GM18499 (cell line): ENCODE measurements around the gene FAM110D.

Experiments used
- ATAC-seq: cut with Tn5 transposase; IDR thresholded peaks from one replicate; pipeline ENCODE4 v1.9.1; 2021; ENCODE audit warnings: moderate number of reproducible peaks; ENCODE audit not compliant: insufficient read depth, unreplicated experiment

Gene FAM110D

DNA sequence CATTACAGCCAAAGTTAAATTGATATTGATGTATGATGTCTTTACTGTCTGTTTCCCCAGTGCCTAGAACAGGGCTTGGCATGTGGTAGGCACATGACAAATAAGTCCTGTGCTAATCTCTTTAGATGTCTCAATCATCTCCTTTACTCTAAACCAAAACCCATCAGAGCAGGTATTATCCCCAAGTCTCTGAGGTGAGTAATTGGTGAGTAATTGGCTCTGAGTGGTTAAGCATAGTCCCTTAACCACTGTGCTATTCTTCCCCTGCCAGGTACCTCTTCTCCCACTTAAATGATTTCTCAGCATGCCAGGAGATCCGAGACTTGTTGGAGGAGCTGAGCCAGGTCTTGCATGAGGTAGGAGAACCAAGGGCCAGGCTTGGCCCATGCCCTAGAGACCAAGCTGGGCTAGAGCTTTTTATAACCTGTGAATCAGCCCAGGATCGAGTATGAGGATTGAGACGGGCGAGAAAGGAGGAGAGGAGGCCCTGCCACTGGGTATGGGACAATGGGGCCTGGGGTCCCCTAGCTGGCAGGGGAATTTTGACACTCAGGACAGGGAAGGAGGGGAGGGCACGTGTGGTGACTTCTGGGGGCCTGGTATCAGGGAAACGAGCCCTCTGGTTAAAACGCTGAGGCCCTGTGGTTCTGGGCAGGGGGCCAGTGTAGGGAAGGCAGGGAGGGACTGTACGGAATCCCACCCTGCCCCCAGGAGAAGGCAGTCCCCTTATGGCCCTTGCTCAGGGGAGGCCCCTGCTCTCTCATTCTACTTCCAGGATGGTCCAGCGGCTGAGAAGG lies 22.9 kb downstream of the FAM110D start:
- no peak for ATAC-seq

DNA sequence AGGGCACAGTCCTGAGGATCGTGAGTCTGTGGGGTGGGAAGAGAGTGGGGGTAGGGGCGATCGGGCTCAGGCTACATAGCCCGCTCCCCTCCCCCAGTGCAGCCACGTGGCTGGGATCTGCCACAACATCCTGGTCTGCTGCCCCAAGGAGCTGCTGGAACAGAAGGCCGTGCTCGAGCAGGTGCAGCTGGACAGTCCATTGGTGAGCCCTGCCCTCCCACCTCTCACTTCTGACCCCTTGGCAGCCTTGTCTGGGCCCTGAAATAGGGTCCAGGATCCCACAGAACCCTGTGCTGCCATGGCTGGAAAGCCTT lies 23.5 kb downstream of the FAM110D start:
- ATAC-seq = no peak

DNA sequence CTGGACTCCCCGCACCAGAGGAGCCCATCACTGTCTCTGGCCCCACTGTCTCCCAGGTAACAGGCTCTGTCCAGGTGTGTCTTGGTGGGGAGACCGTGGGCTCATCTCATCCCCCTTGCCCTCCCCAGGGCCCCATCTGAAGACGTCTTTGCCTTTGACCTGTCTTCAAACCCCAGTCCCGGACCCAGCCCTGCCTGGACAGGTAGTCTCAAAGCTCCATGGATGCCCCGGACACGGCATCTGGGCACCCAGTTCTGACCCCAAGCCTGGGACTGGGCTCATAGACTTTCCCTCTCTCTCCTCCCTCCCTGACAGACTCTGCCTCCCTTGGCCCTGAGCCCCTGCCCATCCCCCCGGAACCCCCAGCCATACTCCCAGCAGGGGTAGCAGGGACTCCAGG lies 25.2 kb downstream of the FAM110D start:
- ATAC-seq = no peak

DNA sequence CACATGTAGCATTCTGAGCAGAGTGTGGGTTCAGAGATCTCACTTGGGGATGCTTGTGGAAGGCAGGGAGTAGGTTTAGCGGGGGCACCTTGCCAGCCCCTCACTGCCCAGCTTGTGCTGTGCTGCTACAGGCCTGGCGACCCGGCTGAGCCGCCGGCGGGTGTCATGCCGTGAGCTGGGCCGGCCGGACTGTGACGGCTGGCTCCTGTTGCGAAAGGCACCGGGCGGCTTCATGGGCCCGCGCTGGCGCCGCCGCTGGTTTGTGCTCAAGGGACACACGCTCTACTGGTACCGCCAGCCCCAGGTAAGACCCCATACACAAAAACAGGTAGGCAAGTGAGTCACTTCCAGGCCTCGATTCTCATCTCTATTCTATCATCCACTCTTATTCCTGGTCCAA lies 26.0 kb downstream of the FAM110D start:
- ATAC-seq = no peak

DNA sequence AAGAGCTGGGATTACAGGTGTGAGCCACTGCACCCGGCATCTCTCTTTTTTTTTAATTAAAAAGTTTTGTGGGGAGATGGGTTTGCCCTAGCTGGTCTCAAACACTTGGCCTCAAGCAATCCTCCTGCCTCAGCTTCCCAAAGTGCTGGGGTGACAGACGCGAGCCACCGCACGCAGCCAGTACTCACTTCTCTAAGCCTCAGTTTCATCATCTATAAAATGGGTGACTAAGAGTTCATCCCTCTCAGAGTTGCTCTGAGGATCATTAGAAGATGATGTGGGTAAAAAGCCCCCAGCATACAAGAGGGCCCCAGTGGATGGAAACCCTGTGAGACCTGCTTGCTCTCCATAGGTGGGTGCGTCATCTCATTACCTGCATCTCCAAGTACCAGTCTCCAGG lies 29.0 kb downstream of the FAM110D start:
- no peak for ATAC-seq

DNA sequence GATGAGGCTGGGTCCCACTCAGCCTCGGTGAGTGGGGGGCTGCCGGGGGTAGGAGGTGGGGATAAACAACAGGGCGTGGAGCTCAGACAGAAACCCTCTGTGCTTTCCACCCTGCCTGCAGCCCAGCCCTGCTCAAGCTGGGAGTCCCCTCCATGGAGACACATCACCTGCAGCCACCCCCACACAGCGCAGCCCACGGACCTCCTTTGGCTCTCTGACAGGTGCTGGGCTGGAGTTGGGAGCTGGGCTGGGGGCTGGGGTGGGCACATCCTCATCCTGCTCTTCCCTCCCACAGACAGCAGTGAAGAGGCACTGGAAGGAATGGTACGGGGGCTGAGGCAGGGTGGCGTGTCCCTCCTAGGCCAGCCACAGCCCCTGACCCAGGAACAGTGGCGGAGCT lies 29.6 kb downstream of the FAM110D start:
- ATAC-seq = no peak

DNA sequence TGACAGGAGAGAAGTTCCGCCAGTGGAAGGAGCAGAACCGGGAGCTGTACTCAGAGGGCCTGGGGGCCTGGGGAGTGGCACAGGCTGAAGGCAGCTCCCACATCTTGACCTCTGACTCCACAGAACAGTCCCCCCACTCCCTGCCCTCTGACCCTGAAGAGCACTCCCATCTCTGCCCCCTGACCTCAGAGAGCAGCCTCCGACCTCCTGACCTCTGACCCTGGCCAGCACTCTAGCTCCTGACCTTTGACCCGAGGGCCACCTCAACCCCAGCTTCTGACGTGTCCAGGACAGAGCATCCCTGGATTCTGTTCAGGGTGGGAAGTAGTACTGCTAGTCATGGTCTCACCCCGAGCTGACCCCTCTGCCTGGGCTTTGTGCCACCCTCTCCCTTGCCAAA lies 30.5 kb downstream of the FAM110D start:
- ATAC-seq = no peak

DNA sequence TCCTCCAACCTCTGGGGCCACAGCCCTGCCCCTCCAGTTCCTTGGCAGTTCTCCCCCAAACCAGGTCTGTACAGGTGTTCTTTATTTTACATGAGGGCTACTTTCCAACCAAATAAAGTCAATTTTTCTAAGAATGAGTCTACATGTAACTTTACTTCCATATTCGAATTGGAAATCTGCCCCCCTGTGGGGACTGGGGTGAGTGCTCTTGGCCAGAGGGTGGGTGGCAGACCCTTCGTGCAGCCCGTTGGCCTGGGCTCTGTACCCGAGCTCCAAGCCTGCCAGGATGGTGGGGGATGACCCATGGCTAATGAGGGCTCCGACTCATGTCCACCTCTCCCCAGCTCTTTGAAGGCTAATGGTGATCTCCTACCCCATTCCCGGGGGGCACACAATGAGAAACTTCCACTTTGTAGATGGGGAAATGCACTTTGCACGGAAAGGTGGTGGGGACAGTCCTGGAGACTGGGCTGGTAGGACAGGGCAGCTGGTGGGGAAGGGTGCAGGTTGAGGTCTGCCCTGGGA lies 30.9 kb downstream of the FAM110D start:
- ATAC-seq = no peak

DNA sequence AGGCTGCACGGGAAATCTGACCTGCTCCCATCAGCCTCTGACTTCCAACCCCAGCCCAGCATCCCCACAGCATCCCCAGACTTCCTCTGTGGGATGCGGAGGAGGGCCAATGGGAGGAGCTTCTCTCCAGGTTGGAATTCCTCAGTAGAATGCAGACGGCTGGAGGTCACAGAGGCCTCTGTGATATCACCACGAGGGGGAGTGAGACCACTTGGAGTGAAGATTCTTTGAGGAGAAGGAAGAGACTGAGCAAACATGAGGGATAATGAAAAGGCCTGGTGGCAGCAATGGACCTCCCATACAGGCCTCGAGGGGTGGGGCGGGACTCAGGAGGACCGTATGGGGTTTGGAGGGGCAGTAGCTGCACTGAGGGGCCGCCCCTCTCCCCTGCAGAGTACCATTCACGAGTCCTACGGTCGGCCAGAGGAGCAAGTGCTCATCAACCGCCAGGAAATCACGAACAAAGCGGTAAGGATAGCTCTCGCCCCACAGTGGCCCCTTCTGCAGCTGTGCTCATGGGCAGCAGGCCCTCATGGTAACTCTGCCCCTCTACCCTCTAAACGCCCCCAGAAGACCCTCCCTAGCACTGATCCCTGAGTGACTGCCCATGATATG lies 31.6 kb downstream of the FAM110D start, which contains the start of gene CATSPER4:
Gene CATSPER4, plus strand, starts transcription at position 230 of the 615 bp plus-strand sequence. Its CDS starts 26 bp downstream, at position 256.
- ATAC-seq = no peak

DNA sequence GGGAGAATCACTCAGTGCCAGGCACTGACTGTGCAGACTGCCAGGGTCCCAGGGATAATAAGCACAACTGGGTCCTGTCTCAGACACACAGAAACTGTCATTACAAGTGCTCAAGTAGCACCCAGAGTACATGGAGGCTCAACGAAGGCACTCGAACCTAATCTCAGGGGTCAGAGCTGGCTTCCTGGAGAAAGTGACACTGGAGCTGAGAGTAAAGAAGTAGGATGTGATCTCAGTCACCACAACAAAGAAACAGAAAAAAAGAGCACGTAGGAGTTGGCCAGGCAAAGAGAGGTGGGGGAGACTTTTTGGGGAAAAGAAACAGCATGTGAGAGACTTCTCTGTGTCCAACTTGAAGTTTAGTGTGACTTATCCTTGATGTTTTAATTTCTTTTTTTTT lies 32.9 kb downstream of the FAM110D start:
- ATAC-seq = no peak

DNA sequence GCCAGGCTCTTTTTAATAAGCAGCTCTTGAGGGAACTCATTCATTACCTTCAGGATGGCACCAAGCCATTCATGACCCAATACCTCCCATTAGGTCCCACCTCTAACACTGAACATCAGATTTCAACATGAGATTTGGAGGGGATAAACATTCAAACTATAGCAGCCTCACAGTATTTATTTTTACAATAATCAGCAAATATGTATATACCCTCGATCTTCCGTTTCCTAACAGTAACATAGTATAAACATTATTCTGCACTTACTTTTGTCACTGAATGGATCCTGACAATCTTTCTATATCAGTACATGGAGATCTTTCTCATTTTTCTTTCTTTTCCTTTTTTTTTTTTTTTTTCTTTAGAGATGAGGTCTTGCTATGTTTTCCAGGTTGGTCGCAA lies 36.9 kb downstream of the FAM110D start:
- ATAC-seq = no peak

DNA sequence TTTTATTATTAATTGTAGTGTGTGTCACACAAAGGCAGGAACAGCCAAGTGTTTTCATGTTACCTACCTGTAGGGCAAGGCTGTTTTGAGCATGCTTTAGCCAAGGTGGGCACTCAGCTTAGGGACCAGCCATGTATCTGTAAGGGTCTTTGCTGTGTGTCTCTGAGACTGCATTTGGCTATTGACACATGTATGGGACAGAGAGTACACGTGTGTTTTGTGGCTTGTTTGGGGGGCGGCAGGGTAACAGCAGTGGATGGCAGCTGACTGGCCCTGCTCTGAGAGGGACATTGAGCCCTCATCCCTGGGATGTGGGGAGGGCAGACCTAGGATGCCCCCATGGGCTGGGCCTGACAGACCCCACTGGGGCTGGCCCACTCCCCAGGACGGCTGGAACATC lies 38.4 kb downstream of the FAM110D start:
- no peak for ATAC-seq

DNA sequence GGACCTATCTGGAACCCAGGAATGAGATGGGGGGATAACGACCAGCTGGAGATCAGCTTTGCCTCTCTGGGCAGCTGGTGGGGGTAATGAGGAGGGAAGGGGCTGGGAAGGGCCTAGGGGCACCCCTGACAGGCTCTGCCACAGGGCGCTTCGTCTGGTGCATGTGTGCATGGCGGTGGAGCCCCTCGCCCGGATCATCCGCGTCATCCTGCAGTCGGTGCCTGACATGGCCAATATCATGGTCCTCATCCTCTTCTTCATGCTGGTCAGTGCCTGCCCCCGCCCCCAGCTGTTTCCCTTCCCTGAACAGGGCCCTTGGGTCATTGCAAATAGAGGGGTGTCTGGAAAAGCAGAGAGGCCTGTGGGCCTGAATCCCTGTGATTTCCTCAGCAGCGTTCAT lies 38.9 kb downstream of the FAM110D start:
- no peak for ATAC-seq

DNA sequence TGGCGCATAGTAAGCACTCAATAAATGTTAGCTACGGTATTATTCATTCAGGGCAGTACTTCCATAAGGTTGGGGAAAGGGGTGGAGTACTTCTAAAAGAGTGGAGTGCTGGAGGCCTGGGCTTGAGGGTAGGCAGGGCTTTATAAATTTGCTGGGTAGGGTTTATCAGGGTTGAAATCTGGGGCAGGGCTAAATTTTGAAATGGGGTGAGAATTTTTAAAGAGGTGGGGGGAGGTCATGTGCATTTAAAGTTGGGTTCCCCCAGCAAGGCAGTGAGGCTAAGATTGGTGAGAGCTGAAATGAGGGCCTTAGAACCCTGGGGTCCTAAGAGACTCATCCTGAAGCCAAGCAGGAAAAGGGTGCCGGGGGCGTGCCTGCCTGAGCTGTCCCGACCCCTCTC lies 41.5 kb downstream of the FAM110D start:
- ATAC-seq = no peak

DNA sequence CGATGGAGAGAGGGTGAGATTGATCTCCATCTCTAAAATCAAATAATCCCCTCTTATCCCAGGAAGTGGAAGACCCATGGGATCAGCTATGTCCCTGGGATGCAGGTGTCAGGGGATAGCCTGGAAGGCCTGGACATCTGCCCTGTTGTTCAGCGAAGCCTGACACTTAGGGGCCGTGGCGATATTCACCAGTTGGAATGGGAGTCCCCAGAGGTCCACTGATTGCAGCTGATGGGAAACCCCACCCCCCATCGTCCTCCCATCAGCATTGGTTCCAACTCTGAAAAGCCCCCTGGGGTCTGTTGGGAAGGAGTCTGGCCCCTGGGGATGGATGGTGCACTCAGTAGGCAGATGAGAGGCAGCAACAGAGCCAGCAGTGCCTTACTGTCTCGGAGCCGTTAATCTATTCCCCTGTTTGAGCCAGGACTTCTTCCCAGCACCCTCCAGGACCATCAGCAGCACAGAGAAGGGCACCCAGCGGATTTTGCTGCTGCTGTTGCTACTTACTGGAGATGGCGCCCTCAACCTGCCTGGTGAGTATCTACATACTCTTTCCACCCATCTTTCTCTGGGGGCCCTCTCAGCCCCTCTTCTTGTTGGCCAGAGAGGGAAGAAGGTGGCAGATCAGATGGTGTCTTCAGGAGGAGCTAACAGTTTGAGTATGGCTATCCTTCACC lies 44.9 kb downstream of the FAM110D start:
- no peak for ATAC-seq

DNA sequence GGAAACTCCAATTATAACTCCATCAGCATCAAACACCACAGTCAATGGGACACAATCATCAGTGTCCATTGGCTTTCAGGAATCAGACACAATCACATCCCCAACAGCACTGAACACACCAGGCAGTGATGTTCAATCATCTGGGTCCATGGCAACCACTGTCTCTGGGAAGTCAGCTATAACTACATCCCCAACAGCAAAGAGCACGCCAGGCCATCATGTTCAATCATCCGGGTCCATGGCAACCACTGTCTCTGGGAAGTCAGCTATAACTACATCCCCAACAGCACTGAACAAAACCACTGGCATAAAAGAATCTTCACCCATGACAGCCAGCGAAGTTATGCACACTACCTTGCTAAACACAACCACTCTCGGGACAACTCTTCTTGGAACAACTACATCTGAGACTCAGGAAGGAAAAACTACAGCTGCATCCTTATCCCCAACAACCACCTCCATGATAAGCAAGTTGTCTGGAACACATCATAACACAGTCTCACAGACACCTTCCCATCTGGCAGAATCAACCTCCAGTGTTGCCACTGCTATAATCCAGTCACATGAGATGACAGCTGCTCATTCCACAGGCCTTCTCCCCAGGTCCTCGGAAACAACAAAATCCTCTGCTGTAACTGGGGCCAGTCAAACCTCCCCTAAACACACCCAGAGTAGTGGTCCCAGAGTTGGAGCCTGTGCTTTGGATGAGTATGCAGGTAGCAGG lies 51.4 kb downstream of the FAM110D start:
- no peak for ATAC-seq

DNA sequence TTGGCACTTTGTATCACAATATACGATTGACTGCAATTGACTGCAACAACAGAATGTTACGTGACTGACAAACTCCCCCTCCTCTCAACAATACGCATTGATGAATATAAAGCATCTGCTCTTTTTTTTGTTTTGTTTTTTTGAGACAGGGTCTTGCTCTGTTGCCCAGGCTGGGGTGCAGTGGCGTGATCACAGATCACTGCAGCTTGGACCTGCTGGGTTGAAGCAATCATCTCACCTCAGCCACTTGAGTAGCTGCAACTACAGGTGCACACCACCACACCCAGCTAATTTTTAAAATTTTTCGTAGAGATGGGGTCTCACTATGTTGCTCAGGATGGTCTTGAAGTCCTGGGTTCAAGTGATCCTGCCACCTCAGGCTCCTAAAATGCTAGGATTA lies 53.8 kb downstream of the FAM110D start:
- ATAC-seq = no peak

DNA sequence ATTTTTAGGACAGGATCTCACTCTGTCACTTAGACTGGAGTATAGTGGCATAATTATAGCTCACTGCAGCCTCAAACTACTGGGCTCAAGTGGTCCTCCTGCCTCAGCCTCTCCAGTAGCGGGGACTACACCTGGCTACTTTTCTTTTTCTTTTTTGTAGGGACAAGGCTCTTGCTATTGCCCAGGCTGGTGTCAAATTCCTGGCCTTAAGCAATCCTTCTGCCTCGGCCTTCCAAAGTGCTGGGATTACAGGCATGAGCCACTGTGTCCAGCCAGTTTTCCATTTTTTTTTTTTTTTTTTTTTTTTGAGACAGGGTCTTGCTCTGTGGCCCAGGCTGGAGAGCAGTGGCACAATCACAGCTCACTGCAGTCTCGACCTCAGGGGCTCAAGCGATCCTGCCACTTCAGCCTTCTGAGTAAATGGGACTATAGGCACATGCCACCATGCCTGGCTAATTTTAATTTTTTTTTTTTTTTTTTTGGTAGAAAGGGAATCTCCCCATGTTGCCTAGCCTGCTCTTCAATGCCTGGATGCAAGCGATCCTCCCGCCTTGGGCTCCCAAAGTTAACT lies 54.5 kb downstream of the FAM110D start:
- ATAC-seq = no peak
